NB4 (cell line): ENCODE results near the gene ZNF358.

Experiments used
- DNase-seq: peaks from one replicate; pipeline ENCODE4 v3.0.0; 2010; ENCODE audit warnings: low read depth
- H3K4me3 ChIP-seq: one replicate; pipeline ENCODE4 v1.5.1; 2011; ENCODE audit warnings: mild to moderate bottlenecking, low read depth, low read length, moderate library complexity
- MYC ChIP-seq: IDR thresholded peaks from 2 replicates; pipeline ENCODE4 v1.6.1; 2011; ENCODE audit warnings: low read depth, low read length
- POLR2A ChIP-seq: IDR thresholded peaks from 2 replicates; pipeline ENCODE4 v1.6.1; 2011; ENCODE audit warnings: mild to moderate bottlenecking; ENCODE audit not compliant: insufficient read length; ENCODE audit errors: extremely low read depth
- TF ChIP-seq, protein P1 (sequence below): IDR thresholded peaks from 2 replicates; pipeline ENCODE4 v1.6.1; 2011; ENCODE audit warnings: low read depth, low read length
- TF ChIP-seq, protein P2 (sequence below): IDR thresholded peaks from one replicate; pipeline ENCODE4 v1.5.1; 2012; ENCODE audit warnings: low read depth, low read length

Gene ZNF358

DNA sequence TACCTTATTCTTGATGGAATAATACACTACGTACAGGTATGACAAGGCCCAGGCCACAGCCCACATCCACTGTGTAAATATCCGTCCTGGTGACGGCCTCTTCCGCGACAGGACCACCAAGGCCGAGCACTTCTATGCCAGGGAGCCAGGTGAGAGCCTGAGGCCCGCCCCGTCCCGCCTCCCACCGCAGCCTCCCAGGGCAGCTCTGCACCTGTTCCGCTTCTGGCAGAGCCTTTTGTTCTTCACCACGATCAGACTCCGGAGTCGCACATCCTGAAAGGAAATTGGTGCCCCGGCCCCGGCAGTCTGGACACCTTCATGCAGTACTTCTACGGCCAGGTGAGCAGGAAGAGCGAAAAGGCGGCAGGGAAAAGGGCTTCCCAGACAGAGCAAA lies 10.6 kb upstream of the ZNF358 start:
- DNase-seq: no peak
- no peak overlapping the region for H3K4me3 ChIP-seq
- TF ChIP-seq, protein P1, sequence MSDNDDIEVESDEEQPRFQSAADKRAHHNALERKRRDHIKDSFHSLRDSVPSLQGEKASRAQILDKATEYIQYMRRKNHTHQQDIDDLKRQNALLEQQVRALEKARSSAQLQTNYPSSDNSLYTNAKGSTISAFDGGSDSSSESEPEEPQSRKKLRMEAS: no peak
- TF ChIP-seq MYC (no peak), POLR2A (no peak)
- TF ChIP-seq, protein P2, sequence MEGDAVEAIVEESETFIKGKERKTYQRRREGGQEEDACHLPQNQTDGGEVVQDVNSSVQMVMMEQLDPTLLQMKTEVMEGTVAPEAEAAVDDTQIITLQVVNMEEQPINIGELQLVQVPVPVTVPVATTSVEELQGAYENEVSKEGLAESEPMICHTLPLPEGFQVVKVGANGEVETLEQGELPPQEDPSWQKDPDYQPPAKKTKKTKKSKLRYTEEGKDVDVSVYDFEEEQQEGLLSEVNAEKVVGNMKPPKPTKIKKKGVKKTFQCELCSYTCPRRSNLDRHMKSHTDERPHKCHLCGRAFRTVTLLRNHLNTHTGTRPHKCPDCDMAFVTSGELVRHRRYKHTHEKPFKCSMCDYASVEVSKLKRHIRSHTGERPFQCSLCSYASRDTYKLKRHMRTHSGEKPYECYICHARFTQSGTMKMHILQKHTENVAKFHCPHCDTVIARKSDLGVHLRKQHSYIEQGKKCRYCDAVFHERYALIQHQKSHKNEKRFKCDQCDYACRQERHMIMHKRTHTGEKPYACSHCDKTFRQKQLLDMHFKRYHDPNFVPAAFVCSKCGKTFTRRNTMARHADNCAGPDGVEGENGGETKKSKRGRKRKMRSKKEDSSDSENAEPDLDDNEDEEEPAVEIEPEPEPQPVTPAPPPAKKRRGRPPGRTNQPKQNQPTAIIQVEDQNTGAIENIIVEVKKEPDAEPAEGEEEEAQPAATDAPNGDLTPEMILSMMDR: no peak

DNA sequence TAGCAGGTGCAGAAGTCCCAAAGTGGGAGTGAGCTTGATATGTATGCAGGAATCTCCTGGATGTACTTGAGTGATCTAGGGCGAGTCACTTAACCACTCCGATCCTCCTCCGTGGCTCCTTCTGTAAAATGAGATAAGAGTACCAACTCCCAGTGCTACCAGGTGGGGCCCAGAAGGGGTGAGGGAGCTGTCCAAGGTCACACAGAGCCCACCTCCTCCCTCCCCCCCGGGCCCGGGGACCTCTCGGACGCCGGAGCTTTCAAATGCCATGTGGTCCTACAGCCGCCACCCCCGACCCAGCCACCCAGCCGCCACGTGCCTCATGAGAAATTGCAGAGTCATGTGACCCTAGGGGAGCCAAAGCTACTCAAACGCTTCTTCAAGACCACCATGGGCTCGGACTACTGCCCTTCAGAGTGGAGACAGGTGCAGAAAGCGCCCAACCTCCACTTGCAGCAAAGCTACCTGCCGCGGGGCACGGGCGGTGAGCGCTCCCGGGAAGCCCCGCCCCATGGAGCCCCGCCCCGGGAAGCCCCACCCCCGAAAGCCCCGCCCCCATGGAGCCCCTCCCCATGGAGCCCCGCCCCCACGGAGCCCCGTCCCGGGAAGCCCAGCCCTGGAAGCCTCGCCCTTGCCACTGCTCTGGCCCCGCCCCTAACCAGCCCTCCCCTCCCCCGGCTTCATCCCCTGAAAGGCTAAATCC lies 10.1 kb upstream of the ZNF358 start:
- H3K4me3 ChIP-seq: no peak overlapping the region
- no peak for DNase-seq
- no peak for TF ChIP-seq MYC
- TF ChIP-seq, protein P1: peak; percentile 36; the same call in 1 of the 2 replicates

DNA sequence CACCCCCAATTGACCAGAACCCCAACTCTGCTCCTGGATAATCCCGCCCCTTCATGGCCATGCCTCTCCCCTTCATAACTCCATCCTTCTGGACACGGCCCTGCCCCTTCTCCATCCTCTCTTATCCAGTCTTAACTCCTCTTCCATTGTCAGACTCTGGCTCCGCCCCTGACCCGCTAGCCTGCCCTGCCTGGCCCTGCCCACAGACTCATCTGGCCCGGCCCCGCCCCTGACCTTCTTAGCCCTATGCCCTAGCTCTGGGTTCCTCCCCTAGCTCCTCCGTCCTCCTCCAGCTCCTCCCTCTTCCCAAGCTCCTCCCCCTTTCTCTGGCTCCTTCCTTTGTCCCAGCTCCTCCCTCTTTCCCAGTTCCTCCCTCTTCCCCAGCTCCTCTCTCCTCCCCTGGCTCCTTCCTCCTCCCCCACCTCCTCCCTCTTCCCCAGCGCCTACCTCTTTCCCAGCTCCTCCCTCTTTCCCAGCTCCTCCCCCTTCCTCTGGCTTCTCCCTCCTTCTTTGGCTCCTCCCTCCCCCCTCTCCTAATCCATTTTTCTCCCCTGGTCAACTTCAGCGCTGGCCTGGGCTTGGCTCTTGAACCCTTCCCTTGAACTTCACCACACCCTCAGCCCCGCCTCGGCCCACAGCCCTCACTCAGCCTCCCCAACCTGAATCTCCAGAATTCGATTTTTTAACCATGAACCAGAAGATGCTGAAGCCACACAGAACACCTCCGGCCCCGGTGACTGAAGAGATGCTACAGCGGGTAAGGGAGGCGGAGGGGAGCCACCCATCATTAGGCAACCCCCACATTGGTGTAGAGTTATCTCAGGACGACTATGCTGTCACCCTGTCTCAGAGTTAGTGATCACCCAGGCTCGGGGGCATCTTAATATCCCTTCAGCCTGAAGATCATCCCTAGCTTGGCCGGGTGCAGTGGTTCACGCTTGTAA lies 9.2 kb upstream of the ZNF358 start:
- H3K4me3 ChIP-seq: no peak overlapping the region
- peak; percentile 73 for DNase-seq
- TF ChIP-seq, protein P1: no peak
- no peak for TF ChIP-seq POLR2A
- no peak for TF ChIP-seq MYC
- TF ChIP-seq, protein P2: no peak

DNA sequence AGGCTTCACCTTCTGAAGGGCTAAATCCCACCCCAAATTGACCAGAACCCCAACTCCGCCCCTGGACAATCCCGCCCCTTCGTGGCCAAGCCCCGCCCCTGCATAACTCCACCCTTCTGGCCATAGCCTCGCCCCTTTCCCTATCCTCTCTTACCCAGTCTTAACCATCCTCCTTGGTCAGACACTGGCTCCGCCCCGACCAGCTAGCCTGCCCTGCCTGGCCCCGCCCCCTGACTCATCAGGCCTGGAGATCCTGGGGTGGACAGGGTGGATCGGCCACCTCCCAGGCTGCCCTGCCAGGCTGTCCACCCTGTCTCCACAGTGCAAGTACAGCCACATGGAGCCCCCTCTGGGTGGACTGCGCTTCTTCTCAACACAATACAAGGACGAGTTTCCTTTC lies 8.0 kb upstream of the ZNF358 start:
- peak; percentile 69 for DNase-seq
- no peak for TF ChIP-seq POLR2A
- TF ChIP-seq, protein P1: no peak
- TF ChIP-seq MYC: no peak
- TF ChIP-seq, protein P2: no peak
- no peak overlapping the region for H3K4me3 ChIP-seq

DNA sequence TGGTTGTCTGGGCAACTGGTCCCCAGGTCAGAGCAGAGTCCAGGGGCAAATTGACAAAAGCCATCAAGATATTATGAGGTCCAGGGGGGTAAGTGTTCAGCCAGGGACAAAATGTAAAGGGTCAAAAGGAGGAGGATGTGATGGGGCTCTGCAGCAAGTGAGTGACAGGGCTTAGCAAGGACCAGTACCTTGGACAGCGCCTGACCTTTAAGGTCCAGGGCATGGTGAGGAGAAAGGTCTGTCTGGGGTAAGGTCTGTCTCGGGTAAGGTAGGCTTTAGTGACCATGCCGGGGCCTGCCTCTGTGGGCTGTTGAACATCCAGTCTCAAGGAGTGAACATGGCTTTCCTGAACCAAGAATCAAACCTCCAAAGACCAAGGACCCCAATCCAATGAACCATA lies 6.3 kb upstream of the ZNF358 start:
- TF ChIP-seq, protein P1: no peak
- TF ChIP-seq MYC: no peak
- TF ChIP-seq, protein P2: no peak
- TF ChIP-seq POLR2A: no peak
- DNase-seq: peak; percentile 52
- no peak overlapping the region for H3K4me3 ChIP-seq

DNA sequence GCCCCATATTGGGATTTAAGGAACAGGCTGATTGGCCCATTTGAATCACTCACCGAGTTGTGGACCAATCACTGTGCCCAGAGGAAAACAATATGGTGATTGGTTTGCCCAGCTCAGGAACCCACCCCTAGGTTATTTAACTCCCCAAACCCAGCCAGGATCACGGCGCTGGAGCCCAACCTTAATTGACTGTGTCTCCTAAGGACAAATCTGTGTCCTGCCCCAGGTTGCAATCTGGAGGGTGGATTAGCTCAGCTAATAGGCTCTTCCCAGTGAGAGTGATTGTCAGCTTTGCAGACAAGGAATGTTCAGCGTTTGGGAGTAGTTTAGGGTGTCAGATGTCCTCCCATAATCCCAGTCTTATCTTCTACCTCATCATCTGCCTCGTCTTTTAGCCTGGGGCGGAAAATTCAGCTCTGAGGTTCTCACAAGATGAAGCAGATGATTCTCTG lies 3.5 kb upstream of the ZNF358 start:
- DNase-seq: no peak
- TF ChIP-seq MYC: no peak
- TF ChIP-seq, protein P2: no peak
- TF ChIP-seq, protein P1: no peak
- TF ChIP-seq POLR2A: no peak
- H3K4me3 ChIP-seq: no peak overlapping the region
